Liver (tissue), 3 donors: ENCODE results near the gene MICU1.

Experiments
- TAF1 ChIP-seq: conservative IDR thresholded peaks from 2 replicates; pipeline ENCODE4 v1.6.1; 2016; ENCODE audit warnings: antibody characterized with exemption, mild to moderate bottlenecking
- TF ChIP-seq, protein P1 (sequence below): fragments of 150-350 bp; IDR thresholded peaks from 2 replicates; pipeline ENCODE4 v1.5.1; 2017; ENCODE audit warnings: improper control_type of control experiment, low read depth, low read length; ENCODE audit not compliant: missing input control
- donor health status: healthy.
- donor health status: healthy.

DNA sequence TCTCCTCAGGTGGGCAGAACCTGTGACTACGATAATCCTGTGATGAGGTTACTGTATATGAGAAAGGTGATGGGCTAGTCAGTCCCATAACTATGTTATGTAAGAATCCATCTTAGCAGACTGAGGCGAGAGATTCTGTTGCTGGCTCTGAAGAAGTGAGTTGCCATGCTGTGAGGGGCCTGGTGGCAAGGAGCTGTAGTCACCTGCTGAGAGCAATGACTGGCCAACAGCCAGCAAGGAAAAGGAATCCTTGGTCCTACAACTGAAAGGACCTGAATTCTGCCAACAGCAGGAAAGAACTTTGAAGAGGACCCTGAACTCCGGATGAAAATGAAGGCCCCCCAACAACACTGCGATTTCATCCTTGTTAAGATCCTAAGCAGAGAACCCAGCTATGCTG, 240.2 kb downstream of the MICU1 start:
- no peak for TF ChIP-seq TAF1
- TF ChIP-seq, protein P1, sequence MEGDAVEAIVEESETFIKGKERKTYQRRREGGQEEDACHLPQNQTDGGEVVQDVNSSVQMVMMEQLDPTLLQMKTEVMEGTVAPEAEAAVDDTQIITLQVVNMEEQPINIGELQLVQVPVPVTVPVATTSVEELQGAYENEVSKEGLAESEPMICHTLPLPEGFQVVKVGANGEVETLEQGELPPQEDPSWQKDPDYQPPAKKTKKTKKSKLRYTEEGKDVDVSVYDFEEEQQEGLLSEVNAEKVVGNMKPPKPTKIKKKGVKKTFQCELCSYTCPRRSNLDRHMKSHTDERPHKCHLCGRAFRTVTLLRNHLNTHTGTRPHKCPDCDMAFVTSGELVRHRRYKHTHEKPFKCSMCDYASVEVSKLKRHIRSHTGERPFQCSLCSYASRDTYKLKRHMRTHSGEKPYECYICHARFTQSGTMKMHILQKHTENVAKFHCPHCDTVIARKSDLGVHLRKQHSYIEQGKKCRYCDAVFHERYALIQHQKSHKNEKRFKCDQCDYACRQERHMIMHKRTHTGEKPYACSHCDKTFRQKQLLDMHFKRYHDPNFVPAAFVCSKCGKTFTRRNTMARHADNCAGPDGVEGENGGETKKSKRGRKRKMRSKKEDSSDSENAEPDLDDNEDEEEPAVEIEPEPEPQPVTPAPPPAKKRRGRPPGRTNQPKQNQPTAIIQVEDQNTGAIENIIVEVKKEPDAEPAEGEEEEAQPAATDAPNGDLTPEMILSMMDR, result no peak
